Kidney (tissue), 14 donors: ENCODE results near the gene KLF12. TPM values are rescaled to one million over a fixed set of nuclear protein-coding genes. Genes with fewer than 3 reads are reported as not detected.
A peak's percentile ranks its signal among the peaks of the same experiment; 100 is the strongest.

Experiments used
- DNase-seq, 5 donors: peaks; one replicate each; pipeline ENCODE4 v3.0.0-alpha.2; 2013 to 2020
- FAIRE-seq: peaks from 2 replicates; lab custom pipeline; 2012; peaks lifted over from hg19 to GRCh38; lab: Jason Lieb, UNC
- H3K27ac ChIP-seq, 2 donors: one replicate each; pipeline ENCODE4 v1.7.0; 2013; ENCODE audit warnings: low read depth in 2 of 2, low read length in 2 of 2, inconsistent platforms in 1 of 2
- H3K27me3 ChIP-seq: one replicate; pipeline ENCODE4 v1.7.1; 2013; ENCODE audit warnings: low read length, inconsistent platforms; ENCODE audit not compliant: control insufficient read depth, insufficient read depth
- H3K36me3 ChIP-seq, 3 donors: one replicate each; pipeline versions ENCODE4 v1.7.0 to v1.7.1; 2013; ENCODE audit warnings: low read length in 3 of 3, control low read depth in 1 of 3, inconsistent platforms in 1 of 3; ENCODE audit not compliant: insufficient read depth in 3 of 3, control insufficient read depth in 2 of 3
- H3K4me1 ChIP-seq, 3 donors: one replicate each; pipeline versions ENCODE4 v1.7.0 to v1.7.1; 2013; ENCODE audit warnings: low read length in 3 of 3, inconsistent platforms in 1 of 3, low read depth in 1 of 3; ENCODE audit not compliant: control insufficient read depth in 2 of 3, insufficient read depth in 2 of 3
- H3K4me3 ChIP-seq, 3 donors: one replicate each; pipeline versions ENCODE4 v1.7.0 to v1.8.1; 2013; ENCODE audit warnings: low read length in 3 of 3, control low read depth in 1 of 3, inconsistent platforms in 1 of 3
- H3K9ac ChIP-seq, 3 donors: one replicate each; pipeline versions ENCODE4 v1.7.0 to v1.7.1; 2013; ENCODE audit warnings: low read length in 3 of 3, control low read depth in 1 of 3, inconsistent platforms in 1 of 3
- H3K9me3 ChIP-seq, 3 donors: one replicate each; pipeline versions ENCODE4 v1.7.0 to v1.7.1; 2013; ENCODE audit warnings: low read length in 3 of 3, control low read depth in 1 of 3, inconsistent platforms in 1 of 3; ENCODE audit not compliant: control insufficient read depth in 2 of 3, insufficient read depth in 1 of 3
- CTCF ChIP-seq: IDR thresholded peaks from 3 replicates; pipeline ENCODE4 v1.5.1; 2012; ENCODE audit warnings: mild to moderate bottlenecking, moderate library complexity, borderline replicate concordance; ENCODE audit not compliant: insufficient read depth; ENCODE audit errors: extremely low read depth
- intact Hi-C: fragments of 100-400 bp; cut with DNase I; formaldehyde crosslinking; loops from one replicate; pipeline ENCODE4 v1.11.1; 2022
- polyA plus RNA-seq: library from polyadenylated mRNA; stranded (reverse); fragments of 350-450 nt; fragmentation: Illumina TruSeq; extraction: RNeasy Lipid Tissue Mini Kit (QIAGEN cat#74804); gene quantifications from one replicate; pipeline ENCODE4 v1.2.3, GENCODE V29; 2014; ENCODE audit warnings: low read depth, low replicate concordance; ENCODE audit not compliant: insufficient read depth
- total RNA-seq: library from RNA; stranded (reverse); fragmentation: NEBNext Ultra II Directional; extraction: Animal tissue kit (Norgen Biotek cat#: 25700); gene quantifications from one replicate; pipeline ENCODE4 v1.2.1, GENCODE V29; 2021
- donor health status: control.
- donor health status: control.
- donor health status: control.
- donor health status: control.
- donor health status: control.
- donor health status: DM: yes; HTN: yes; CAD: no.
- donor health status: Normal renal cell carcinoma (clear cell type).

The KLF12 gene
- total and polyA plus RNA-seq, 2 donors from 2014 or later = 2.6 to 22.0 TPM

- H3K36me3 ChIP-seq = no peaks in the 10 kb centered on the region
- no peaks in the 10 kb centered on the region for H3K9me3 ChIP-seq
- intact Hi-C loops = no loop called here
- H3K4me3 ChIP-seq = no peak overlapping the region
- no peak for TF ChIP-seq CTCF
- no peaks in the 10 kb centered on the region for H3K27me3 ChIP-seq
- no peak overlapping the region for H3K9ac ChIP-seq
- peaks cover 0 to 2% (median 0%) of the 10 kb centered on the region in 3 donors for H3K4me1 ChIP-seq
- DNase-seq (no peak), FAIRE-seq (no peak)
- no peak overlapping the region for H3K27ac ChIP-seq
Measured at GRCh38 chr13:74153316-74153715, 19.1 kb upstream of the KLF12 start.

- intact Hi-C loops = no loop called here
- Histone ChIP-seq H3K4me3 (no peak overlapping the region), H3K27me3 (no peaks in the 10 kb centered on the region), H3K9ac (no peak overlapping the region), H3K4me1 (no peaks in the 10 kb centered on the region), H3K9me3 (no peaks in the 10 kb centered on the region), H3K36me3 (no peaks in the 10 kb centered on the region), H3K27ac (no peak overlapping the region)
- no peak for FAIRE-seq
- TF ChIP-seq CTCF = no peak
- no peak for DNase-seq
Measured at GRCh38 chr13:74151859-74152258, 17.7 kb upstream of the KLF12 start.

GRCh38 chr13:74148352-74148751, 14.1 kb upstream of the KLF12 start:
- Histone ChIP-seq H3K27ac (no peak overlapping the region), H3K4me1 (no peaks in the 10 kb centered on the region), H3K9ac (no peak overlapping the region), H3K9me3 (no peaks in the 10 kb centered on the region), H3K27me3 (no peaks in the 10 kb centered on the region), H3K36me3 (no peaks in the 10 kb centered on the region), H3K4me3 (no peak overlapping the region)
- intact Hi-C loops = no loop called here
- DNase-seq (peak in 2 of 5 donors; percentile 50 to 52), FAIRE-seq (no peak)
- no peak for TF ChIP-seq CTCF
